C4-2B (cell line): ENCODE data around the gene FGF10.

Experiments used
- H3K27ac ChIP-seq: fragments of 450-650 bp; 2 replicates; pipeline ENCODE4 v1.5.1; 2017
- CTCF ChIP-seq: fragments of 450-650 bp; conservative IDR thresholded peaks from 2 replicates; pipeline ENCODE4 v1.5.1; 2017; ENCODE audit warnings: mild to moderate bottlenecking
- ZFX ChIP-seq: fragments of 450-650 bp; IDR thresholded peaks from 2 replicates; pipeline ENCODE4 v1.6.1; 2017

FGF10 gene

GRCh38 chr5:44389823-44390143 is 563 bp upstream of the FGF10 start:
- TF ChIP-seq CTCF (no peak), ZFX (no peak)
- no peak overlapping the region for H3K27ac ChIP-seq

DNA sequence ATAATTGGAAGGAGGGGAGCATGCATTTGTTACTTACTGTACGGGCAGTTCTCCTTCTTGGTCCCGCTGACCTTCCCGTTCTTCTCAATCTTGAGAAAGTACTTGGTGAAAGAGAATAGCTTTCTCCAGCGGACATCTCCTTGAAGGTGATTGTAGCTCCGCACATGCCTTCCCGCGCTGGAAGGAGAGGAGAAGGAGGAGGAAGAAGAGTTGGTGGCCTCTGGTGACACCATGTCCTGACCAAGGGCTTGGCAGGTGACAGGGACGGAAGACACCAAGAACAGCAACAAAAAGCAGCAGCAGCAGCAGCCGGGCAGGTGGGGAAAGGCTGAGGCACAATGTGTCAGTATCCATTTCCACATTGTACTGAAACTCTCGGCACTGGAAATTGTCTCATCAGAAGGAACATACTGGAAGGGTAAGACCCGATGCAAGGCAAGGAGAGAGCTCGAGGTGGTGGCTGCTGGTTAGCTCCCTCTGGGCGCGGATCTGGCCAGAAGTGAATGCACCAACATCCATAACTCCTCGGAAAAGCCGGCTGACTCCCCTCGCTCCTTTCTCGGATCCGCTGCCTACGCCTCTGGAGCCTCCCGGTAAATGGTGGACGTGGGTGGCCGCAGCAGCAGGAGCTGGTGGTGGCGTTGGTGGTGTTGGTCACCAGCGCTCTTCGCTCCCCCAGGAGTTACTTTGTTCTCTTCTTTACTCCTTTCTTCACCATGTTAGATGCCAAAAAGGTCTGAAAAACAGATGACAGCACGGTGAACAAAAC is 715 bp downstream of the FGF10 start:
- no peak for TF ChIP-seq ZFX

GRCh38 chr5:44387921-44388320 is 1.3 kb downstream of the FGF10 start:
- TF ChIP-seq ZFX (no peak), CTCF (no peak)
- H3K27ac ChIP-seq, result no peak overlapping the region

More for the DNA sequence above, 715 bp downstream of the FGF10 start:
- no peak overlapping the region for H3K27ac ChIP-seq

- H3K27ac ChIP-seq, result no peak overlapping the region
- TF ChIP-seq ZFX, result no peak
- no peak for TF ChIP-seq CTCF
Observed at GRCh38 chr5:44387406-44387805, 1.8 kb downstream of the FGF10 start.

DNA sequence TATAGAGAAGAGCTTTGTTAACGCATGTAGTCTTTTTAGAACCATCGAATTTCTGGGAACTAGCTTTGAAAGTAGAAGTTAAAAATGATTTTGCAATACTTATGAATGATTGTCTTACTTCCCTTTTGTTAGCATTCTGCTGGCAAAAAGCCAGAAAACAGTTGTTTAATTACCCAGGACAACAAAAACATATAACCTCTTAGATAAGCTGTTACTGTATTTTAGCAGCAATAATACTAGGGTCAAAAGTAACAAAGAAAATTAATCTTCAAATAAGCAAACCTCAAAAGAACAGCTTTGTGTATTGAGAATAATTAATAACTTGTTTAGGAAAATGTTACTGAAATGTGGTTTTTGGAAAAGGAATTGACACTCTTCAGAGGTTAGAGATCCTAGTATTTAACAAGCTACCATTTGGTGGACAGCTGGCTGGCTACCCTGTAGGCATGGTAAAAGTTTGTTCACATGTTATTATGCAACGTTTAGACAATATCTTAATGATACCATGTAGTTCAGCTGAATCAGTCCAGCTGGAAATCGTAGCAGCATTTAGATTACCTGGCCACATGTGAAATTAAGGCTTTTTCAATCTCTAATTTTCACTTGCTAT is 3.8 kb downstream of the FGF10 start:
- TF ChIP-seq ZFX (no peak), CTCF (no peak)
- no peak overlapping the region for H3K27ac ChIP-seq

DNA sequence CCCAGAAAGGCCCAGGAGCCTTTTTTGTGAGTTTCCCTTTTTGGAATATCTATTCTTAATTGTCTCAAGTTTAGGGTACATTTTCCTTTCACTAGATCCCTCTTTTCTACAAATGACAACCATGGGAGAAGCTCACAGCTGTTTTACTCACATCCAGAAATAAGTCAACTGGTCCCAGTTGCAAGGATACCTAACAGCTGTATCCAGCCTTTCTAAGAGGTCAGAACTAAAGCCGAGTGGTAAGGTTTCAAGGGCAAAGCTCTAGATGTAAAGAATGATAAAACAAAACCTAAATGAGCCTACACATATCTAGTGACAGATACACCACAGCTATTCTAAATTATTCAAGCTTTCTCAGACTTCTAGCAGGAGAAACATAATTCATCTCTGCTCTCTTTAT is 4.4 kb downstream of the FGF10 start:
- TF ChIP-seq ZFX (no peak), CTCF (no peak)
- H3K27ac ChIP-seq, result no peak overlapping the region

DNA sequence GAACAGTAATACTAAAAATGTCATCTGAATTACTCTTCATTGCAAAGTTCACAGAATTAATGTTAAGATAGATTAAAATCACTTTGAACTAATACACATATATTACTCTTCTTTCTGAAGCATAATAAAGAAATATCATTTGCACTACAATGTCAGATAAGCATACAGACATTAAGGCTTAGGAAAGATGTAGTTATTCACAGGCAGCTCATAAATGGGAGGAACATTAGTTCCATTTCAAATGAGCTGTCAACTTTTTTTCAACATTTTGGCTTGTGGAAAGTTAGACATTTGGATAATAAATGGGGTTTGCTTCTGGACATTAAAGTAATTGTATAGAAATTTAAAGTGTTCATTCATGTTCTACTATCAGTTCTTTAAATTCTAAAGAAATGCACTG is 6.3 kb downstream of the FGF10 start:
- TF ChIP-seq ZFX (no peak), CTCF (no peak)
- no peak overlapping the region for H3K27ac ChIP-seq

GRCh38 chr5:44377057-44377456 is 12.2 kb downstream of the FGF10 start:
- H3K27ac ChIP-seq, result no peak overlapping the region
- TF ChIP-seq ZFX (no peak), CTCF (no peak)
